GM19438 (cell line): Measurements from ENCODE around the gene DBT.
"Not testable (repeated sequence)": the region's sequence is repeated elsewhere in the genome, so short reads cannot be mapped to it uniquely, and the experiment has no call there.

Experiments used
- ATAC-seq: cut with Tn5 transposase; IDR thresholded peaks from one replicate; pipeline ENCODE4 v1.9.1; 2021; ENCODE audit warnings: low read depth; ENCODE audit not compliant: unreplicated experiment

Gene DBT

GRCh38 chr1:100252901-100253300 lies 3.3 kb upstream of the DBT start:
- ATAC-seq, result no peak

GRCh38 chr1:100250807-100251206 lies 1.2 kb upstream of the DBT start:
- ATAC-seq, result no peak

GRCh38 chr1:100250264-100250663 lies 630 bp upstream of the DBT start:
- no peak for ATAC-seq

- ATAC-seq, result no peak
Observed at GRCh38 chr1:100249155-100249536, 488 bp downstream of the DBT start.

GRCh38 chr1:100246738-100247137 lies 2.9 kb downstream of the DBT start:
- no peak for ATAC-seq

DNA sequence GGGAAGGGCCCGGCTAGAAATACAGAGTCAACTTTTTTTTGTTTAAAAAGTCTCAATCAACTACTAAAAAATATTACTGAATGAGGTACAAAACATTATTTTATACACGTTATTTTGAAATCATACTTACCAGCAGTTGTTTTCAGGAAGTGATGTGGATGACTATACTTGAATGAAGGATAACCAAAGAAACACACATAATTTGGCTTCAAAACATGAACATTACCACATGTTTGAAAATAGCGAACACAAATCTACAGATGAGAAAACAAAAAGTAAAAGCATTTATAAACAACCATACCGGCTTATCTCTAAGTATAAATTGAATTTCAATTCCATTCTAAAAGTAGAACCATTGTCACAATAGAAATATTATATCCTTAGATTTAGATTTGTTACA lies 9.0 kb downstream of the DBT start:
- ATAC-seq, result no peak

DNA sequence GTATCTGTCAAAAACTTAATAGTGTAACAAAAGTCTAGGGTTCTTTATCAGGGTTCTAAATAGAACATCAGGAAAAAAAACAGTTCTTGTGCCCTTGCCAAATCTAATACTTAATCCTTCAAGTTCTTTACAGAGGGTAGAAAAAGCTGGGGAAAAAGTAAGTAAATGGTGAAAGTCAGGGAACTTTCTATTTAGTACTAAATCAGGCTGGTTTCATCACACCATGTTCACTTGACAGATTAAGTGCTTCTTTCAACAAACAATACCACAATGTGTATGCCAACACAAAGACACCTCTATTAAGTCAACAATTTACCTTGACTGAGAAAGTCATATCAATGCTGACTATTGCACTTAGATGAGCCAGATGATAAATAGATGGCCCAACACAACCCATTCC lies 9.7 kb downstream of the DBT start:
- no peak for ATAC-seq

GRCh38 chr1:100237091-100237490 lies 12.5 kb downstream of the DBT start:
- ATAC-seq, result no peak

DNA sequence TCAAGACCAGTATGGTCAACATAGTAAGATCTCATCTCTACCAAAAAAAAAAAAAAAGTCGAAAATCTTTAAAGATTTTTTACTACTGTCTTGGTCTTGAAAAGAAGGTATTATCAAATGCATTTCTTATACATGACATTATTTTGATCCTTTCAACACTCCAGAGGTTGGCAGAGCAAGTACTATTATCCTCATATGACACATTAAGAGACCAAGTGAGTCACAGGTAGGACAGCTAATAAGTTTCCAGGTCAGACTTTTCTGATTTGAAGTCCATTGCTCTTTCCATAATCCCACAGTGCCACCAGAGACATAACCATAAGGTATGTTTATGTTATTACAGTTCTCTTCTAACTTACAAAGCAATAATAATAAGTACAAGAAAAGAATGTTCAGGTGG lies 15.2 kb downstream of the DBT start:
- ATAC-seq, result no peak

DNA sequence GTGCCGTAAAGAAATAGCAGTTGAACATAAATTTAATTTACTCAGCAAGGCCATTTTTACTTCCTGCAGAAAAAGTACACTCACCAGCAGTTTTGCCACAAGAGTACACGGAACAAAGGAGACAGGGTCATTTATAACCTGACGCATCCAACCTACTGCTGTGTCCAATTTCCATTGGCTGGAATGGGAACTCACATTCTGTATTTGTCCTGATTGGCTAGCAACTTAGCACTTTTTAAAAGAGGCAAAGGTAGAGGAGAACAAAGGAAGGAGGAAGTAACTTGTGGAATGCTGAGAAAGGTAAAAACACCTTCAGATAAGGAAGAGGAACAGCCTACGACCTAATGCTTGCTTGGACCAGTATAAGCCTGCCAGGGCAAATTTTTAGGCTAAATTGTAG lies 16.1 kb downstream of the DBT start:
- not testable (repeated sequence) for ATAC-seq

DNA sequence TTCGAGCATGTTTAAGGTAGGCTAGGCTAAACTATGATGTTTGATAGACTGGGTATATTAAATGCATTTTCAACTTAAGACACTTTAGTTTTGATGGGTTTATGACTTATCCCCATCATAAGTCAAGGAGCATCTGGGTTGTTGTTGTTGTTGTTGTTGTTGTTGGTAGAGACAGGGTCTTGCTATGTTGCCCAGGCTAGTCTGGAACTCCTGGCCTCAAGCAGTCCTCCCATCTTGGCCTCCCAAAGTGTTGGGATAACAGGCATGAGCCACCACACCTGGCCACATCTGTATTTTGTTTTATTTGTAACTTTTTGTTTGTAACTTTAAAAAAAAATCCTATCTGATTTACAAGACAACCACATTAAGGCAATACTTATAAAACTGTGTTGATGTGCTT lies 17.5 kb downstream of the DBT start:
- ATAC-seq, result no peak

DNA sequence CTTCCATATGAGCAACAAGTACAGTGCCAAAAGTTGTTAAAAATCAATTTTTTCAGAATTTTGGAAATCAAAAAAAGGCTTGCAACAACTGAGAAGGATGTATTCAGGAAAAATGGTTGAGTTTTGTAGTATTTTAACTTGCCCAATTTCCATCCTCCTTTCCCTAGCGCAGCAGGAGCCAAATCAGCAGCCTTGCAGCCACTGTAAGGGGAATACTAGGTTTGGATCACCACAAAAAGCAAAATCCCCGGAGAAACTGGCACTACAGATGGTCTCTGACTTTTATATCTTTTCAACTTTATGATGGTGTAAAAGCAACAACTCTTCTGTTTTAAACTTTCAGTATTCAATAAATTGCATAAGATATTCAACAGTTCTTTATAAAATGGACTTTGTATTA lies 17.9 kb downstream of the DBT start:
- no peak for ATAC-seq

DNA sequence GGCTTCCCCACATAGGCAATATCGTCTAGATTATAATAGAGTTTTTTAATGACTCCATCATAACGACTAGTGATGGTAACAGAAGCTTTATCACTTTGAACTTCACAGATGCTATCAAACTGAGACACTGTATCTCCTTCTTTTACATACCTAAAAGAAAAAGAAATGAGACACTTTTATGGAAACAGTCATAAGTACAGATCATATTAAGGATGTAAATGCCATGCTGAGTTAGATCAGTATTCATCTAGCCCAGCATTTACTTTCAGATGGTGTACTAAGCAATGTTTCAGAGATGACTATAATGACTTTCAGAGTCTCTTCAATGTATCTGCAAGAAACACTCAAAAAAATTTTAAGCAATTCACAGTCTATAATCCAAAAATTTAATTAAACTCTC lies 18.9 kb downstream of the DBT start:
- no peak for ATAC-seq

DNA sequence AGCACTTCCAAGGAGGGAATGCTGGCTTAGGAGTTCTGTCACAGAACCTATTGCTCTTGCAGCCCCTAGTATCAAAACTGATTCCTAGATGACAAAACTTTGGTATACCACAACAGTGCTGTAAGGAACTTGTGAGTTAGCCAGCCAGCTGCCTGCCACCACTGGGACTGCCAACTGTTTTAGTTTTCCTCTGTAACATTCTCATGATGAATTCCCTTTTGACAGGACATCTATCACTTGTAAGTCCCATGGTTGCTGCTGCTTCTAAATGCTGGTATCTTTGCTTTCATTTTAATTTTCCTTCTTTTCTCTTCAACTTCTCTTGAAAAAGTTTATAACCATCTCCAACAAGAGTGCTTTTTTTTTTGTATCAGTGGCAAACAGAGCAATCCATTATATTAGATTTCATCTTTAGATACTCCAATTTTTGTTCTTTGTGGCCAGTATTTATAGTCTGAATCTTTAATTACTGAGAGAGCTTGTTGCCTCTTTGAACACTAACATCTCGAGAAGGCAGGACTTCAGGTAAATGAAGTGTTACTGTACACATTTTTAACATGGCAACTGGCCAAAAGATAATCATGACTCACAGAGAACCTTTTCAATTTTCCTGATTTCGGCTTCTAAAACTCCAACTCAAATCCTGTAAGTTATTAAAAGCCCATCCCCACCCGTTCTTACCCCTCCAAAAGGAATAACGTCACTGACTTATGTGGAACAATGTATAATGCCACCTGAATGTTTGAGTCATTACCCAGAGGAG lies 19.8 kb downstream of the DBT start:
- ATAC-seq, result no peak

DNA sequence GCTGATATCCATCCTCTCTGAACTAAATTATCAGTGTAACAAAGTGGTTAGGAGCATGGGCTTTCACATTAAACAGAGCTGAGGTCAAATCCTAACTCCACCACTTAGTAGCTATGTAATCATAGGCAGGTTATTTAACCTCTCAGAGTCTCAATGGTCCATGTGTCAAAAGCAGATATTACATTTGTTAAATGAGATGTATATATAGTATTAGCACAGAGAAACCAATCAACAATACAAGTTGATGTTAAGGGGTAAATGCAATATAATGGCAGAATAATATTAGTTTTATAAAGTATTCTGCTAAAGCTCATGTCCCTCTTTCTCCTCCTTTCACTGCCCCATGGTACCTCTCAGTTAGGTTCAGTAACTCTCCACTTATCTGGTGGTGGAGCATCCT lies 27.2 kb downstream of the DBT start:
- ATAC-seq, result no peak

GRCh38 chr1:100219883-100220282 lies 29.8 kb downstream of the DBT start:
- no peak for ATAC-seq

DNA sequence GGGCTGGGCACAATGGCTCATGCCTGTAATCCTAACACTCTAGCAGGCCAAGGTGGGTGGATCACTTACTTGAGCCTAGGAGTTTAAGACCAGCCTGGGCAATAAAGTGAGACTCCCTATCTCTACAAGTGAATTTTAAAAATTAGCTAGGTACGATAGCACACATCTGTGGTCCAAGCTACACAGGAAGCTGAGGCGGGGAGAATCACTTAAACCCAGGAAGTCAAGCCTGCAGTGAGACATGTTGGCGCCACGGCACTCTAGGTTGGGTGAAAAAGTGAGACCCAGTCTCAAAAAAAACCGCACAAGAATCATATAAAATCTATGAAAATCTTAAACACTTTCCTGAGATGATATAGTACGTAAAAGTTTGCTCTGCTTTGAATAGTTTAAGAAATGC lies 30.2 kb downstream of the DBT start:
- ATAC-seq, result no peak

DNA sequence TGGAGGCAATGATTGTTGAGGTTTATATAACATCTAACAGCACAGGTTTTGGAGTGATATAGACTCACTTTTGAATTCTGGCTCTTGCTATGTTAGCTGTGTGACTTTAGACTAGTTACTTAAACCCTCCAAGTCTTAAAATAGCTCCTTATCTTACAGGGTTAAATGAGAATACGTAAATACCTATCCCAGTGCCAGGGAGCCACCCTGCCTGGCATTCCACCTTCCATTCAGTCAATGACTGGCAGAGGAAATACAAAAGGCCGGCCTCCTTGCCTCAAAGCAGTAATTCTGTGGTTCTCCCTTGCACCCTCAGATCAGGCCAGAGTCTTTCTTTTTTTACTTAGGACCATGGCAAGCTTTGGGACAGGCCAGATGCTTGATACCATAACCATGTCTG lies 31.8 kb downstream of the DBT start:
- no peak for ATAC-seq

DNA sequence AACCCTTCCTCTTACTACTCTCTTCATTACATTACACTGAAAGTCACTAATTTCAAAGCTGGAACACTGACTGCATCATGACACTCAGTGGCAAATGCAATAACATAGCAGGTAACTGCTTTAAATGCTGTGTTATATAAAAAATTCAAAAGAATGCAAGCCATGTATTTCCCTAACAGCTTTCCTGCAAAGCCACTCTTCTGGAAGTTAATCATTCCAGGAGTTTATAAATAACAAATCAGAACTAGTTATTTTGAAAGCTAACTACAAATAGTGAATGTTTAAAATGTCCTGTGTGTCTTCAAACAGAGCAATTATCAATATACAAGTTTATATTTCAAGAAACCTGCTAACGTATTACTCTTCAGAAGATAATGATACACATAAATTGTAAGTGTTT lies 34.5 kb downstream of the DBT start:
- no peak for ATAC-seq

- ATAC-seq, result no peak
Observed at GRCh38 chr1:100213141-100213540, 36.5 kb downstream of the DBT start.

DNA sequence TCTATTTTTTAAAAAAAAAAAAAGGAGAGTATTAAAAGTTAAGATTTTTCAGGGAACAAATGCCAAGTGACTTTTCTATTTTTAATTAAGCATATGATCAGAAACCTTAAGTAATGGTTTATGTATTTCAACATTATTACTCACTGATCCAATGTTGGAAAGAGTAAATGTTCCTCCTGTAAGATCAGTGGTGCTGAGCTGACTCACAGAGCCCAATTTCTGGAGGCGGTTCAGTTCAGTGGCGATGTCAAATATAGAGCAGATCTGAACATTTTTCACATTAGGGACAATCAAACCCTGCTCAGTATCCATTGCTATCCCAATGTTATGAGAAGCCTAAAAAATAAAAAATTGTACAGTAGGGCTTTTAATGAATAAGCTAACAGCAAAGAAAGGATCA lies 43.3 kb downstream of the DBT start:
- no peak for ATAC-seq

GRCh38 chr1:100205593-100205992 lies 44.0 kb downstream of the DBT start:
- ATAC-seq, result not testable (repeated sequence)

- ATAC-seq, result not testable (repeated sequence)
Observed at GRCh38 chr1:100205103-100205502, 44.5 kb downstream of the DBT start.
